Panc1 (cell line): ENCODE data around the gene MAST4.

Experiments used
- POLR2AphosphoS5 ChIP-seq: IDR thresholded peaks from 2 replicates; pipeline ENCODE4 v1.6.1; 2012; ENCODE audit warnings: mild to moderate bottlenecking, low read depth, low read length, moderate library complexity
- REST ChIP-seq, 2 experiments: IDR thresholded peaks; 2 replicates each; pipeline ENCODE4 v1.6.1; 2011 to 2012; ENCODE audit warnings: low read depth in 2 of 2, control low read depth in 1 of 2, low read length in 1 of 2, mild to moderate bottlenecking in 1 of 2, moderate library complexity in 1 of 2; ENCODE audit not compliant: insufficient read depth in 1 of 2
- SIN3A ChIP-seq: IDR thresholded peaks from 2 replicates; pipeline ENCODE4 v1.6.1; 2012; ENCODE audit warnings: low read depth, mild to moderate bottlenecking, low read length, moderate library complexity, borderline replicate concordance; ENCODE audit not compliant: insufficient read depth
- TCF7L2 ChIP-seq: IDR thresholded peaks from 2 replicates; pipeline ENCODE4 v1.6.1; 2011; ENCODE audit warnings: mild to moderate bottlenecking, low read depth, low read length, inconsistent platforms
- TF ChIP-seq, protein P1 (sequence below): fragments of 450-650 bp; IDR thresholded peaks from 2 replicates; pipeline ENCODE4 v1.5.1; 2017; ENCODE audit warnings: mild to moderate bottlenecking

GRCh38 chr5:66886941-66887340 is 290.7 kb downstream of the MAST4 start:
- TF ChIP-seq REST (IDR thresholded peaks at IDR 0.05; ENCODE audit: insufficient read depth in 1 of 2, low read depth in 2 of 2, low read length in 1 of 2) (no peak), TCF7L2 (no peak), POLR2AphosphoS5 (no peak), SIN3A (no peak)
- TF ChIP-seq, protein P1, sequence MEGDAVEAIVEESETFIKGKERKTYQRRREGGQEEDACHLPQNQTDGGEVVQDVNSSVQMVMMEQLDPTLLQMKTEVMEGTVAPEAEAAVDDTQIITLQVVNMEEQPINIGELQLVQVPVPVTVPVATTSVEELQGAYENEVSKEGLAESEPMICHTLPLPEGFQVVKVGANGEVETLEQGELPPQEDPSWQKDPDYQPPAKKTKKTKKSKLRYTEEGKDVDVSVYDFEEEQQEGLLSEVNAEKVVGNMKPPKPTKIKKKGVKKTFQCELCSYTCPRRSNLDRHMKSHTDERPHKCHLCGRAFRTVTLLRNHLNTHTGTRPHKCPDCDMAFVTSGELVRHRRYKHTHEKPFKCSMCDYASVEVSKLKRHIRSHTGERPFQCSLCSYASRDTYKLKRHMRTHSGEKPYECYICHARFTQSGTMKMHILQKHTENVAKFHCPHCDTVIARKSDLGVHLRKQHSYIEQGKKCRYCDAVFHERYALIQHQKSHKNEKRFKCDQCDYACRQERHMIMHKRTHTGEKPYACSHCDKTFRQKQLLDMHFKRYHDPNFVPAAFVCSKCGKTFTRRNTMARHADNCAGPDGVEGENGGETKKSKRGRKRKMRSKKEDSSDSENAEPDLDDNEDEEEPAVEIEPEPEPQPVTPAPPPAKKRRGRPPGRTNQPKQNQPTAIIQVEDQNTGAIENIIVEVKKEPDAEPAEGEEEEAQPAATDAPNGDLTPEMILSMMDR: no peak
